OCI-LY7 (cell line): ENCODE measurements around the gene KCNJ5. TPM values are rescaled to one million over a fixed set of nuclear protein-coding genes. Genes with fewer than 3 reads are reported as not detected.

Experiments used
- BruUV-seq: library from RNA; stranded (reverse); fragments of 400-500 nt; replicated peaks from 2 replicates; lab custom pipeline; 2021; lab: Mats Ljungman, UMichigan
- CTCF ChIA-PET: fragments of 300-600 bp; sonication (Branson Sonifier 250); formaldehyde crosslinking; loops from one replicate; lab custom pipeline; 2022; ENCODE audit warnings: antibody characterized with exemption; ENCODE audit not compliant: unreplicated experiment; lab: Charles Lee
- POLR2A ChIA-PET: fragments of 300-600 bp; sonication (Branson Sonifier 250); formaldehyde crosslinking; loops from one replicate; lab custom pipeline; 2022; ENCODE audit warnings: antibody characterized with exemption; lab: Charles Lee
- DNase-seq: peaks from one replicate; pipeline ENCODE4 v3.0.0-alpha.2; 2015; ENCODE audit warnings: low spot score
- H2AFZ ChIP-seq: fragments of 200-600 bp; sonication (generic), shearing (Covaris generic); 2 replicates; pipeline ENCODE4 v1.6.1; 2014; ENCODE audit warnings: mild to moderate bottlenecking, antibody characterized with exemption, low read length, moderate library complexity
- H3K27ac ChIP-seq: fragments of 200-600 bp; sonication (generic); 2 replicates; pipeline ENCODE4 v1.5.1; 2014; ENCODE audit warnings: mixed run types, low read depth, mild to moderate bottlenecking, moderate library complexity, low read length, inconsistent platforms; ENCODE audit not compliant: poor library complexity, severe bottlenecking
- H3K36me3 ChIP-seq: fragments of 200-600 bp; sonication (generic); 2 replicates; pipeline ENCODE4 v1.6.1; 2014; ENCODE audit warnings: mild to moderate bottlenecking, antibody characterized with exemption, low read length, moderate library complexity, mixed read lengths; ENCODE audit not compliant: insufficient read depth
- H3K4me1 ChIP-seq: fragments of 200-600 bp; sonication (generic); 2 replicates; pipeline ENCODE4 v1.5.1; 2014; ENCODE audit warnings: mild to moderate bottlenecking, low read length; ENCODE audit not compliant: insufficient read depth, poor library complexity, severe bottlenecking
- H3K4me2 ChIP-seq: fragments of 200-600 bp; sonication (generic); 2 replicates; pipeline ENCODE4 v1.6.1; 2014; ENCODE audit warnings: mild to moderate bottlenecking, low read length
- H3K4me3 ChIP-seq: fragments of 200-600 bp; sonication (generic); 2 replicates; pipeline ENCODE4 v1.5.1; 2014; ENCODE audit warnings: mild to moderate bottlenecking, low read depth, low read length; ENCODE audit not compliant: poor library complexity, severe bottlenecking
- H3K79me2 ChIP-seq: fragments of 200-600 bp; sonication (generic); 2 replicates; pipeline ENCODE4 v1.6.1; 2016; ENCODE audit warnings: low read depth, mild to moderate bottlenecking, low read length, moderate library complexity, mixed read lengths; ENCODE audit not compliant: insufficient read depth
- H3K9me2 ChIP-seq: fragments of 200-600 bp; sonication (generic); 2 replicates; pipeline ENCODE4 v1.6.1; 2016; ENCODE audit warnings: mild to moderate bottlenecking, low read length, mixed read lengths; ENCODE audit not compliant: insufficient read depth
- H3K9me3 ChIP-seq: fragments of 200-600 bp; sonication (generic); 2 replicates; pipeline ENCODE4 v1.6.1; 2014; ENCODE audit warnings: mild to moderate bottlenecking, mixed run types, low read length, mixed read lengths
- H4K20me1 ChIP-seq: fragments of 200-600 bp; sonication (generic); 2 replicates; pipeline ENCODE4 v1.6.1; 2014; ENCODE audit warnings: mild to moderate bottlenecking, antibody characterized with exemption, low read length, moderate library complexity, mixed read lengths; ENCODE audit not compliant: insufficient read depth
- CTCF ChIP-seq: fragments of 200-600 bp; sonication (generic); conservative IDR thresholded peaks from 2 replicates; pipeline ENCODE4 v1.5.1; 2014; ENCODE audit warnings: mild to moderate bottlenecking, antibody characterized with exemption, low read length, moderate library complexity, mixed read lengths
- EZH2phosphoT487 ChIP-seq: fragments of 200-600 bp; sonication (generic); IDR thresholded peaks from 2 replicates; pipeline ENCODE4 v1.6.1; 2018; ENCODE audit warnings: low read depth, borderline replicate concordance, mild to moderate bottlenecking, mixed run types, antibody characterized with exemption, low read length, moderate library complexity, mixed read lengths
- intact Hi-C: fragments of 100-400 bp; cut with micrococcal nuclease; formaldehyde crosslinking; loops from one replicate; pipeline ENCODE4 v1.10.0; 2022; ENCODE audit not compliant: unreplicated experiment
- total RNA-seq, 2 experiments: library from RNA; depleted of rRNA in 1 of 2; stranded (reverse); fragments of >200 nt in 1 of 2; shearing (Covaris generic) in 1 of 2; gene quantifications; 2 replicates each; pipeline ENCODE4 v1.2.3, GENCODE V29; 2014 to 2022

KCNJ5 gene
- total RNA-seq, 2 experiments from 2014 or later = not detected

GRCh38 chr11:128943428-128943976 is 52.3 kb downstream of the KCNJ5 start:
- ChIA-PET CTCF (interaction anchor here (0.6 kb wide), 1 partner anchor 25 kb away, joined by 4 read pairs; no protein-coding TSS in a partner anchor), POLR2A (no interaction called here)
- Histone ChIP-seq H3K9me2 (no peaks in the 10 kb centered on the region), H3K4me3 (no peak overlapping the region), H3K36me3 (no peaks in the 10 kb centered on the region), H3K4me1 (no peaks in the 10 kb centered on the region), H3K4me2 (no peak overlapping the region), H4K20me1 (no peaks in the 10 kb centered on the region), H2AFZ (no peak overlapping the region), H3K79me2 (no peaks in the 10 kb centered on the region), H3K9me3 (no peaks in the 10 kb centered on the region), H3K27ac (no peak overlapping the region)
- BruUV-seq = no TSS peak
- DNase-seq = no peak
- no peak for TF ChIP-seq CTCF
- no peak for TF ChIP-seq EZH2phosphoT487
- intact Hi-C loops = no loop called here

- Histone ChIP-seq H4K20me1 (no peaks in the 10 kb centered on the region), H3K79me2 (no peaks in the 10 kb centered on the region), H3K9me3 (no peaks in the 10 kb centered on the region), H3K9me2 (no peaks in the 10 kb centered on the region), H2AFZ (no peak overlapping the region), H3K27ac (no peak overlapping the region), H3K4me2 (no peak overlapping the region), H3K36me3 (no peaks in the 10 kb centered on the region), H3K4me1 (no peaks in the 10 kb centered on the region), H3K4me3 (no peak overlapping the region)
- intact Hi-C loops = no loop called here
- ChIA-PET POLR2A (no interaction called here), CTCF (no interaction called here)
- BruUV-seq = no TSS peak
- no peak for DNase-seq
- TF ChIP-seq CTCF (no peak), EZH2phosphoT487 (no peak)
These were observed 55.5 kb downstream of the KCNJ5 start for GRCh38 chr11:128946648-128947047.

- no peaks in the 10 kb centered on the region for H3K4me1 ChIP-seq
- H3K9me3 ChIP-seq = no peaks in the 10 kb centered on the region
- H4K20me1 ChIP-seq = no peaks in the 10 kb centered on the region
- H3K9me2 ChIP-seq = no peaks in the 10 kb centered on the region
- intact Hi-C loops = no loop called here
- no peak for TF ChIP-seq EZH2phosphoT487
- POLR2A ChIA-PET = interaction anchor here (0.6 to 0.7 kb wide), 2 partner anchors 90 to 1634 kb away, joined by 3 read pairs; no protein-coding TSS in a partner anchor
- H3K4me3 ChIP-seq = no peak overlapping the region
- no peak overlapping the region for H3K4me2 ChIP-seq
- H3K79me2 ChIP-seq = no peaks in the 10 kb centered on the region
- H3K27ac ChIP-seq = no peak overlapping the region
- CTCF ChIA-PET = interaction anchor here (0.7 kb wide), 1 partner anchor 608 kb away, joined by 3 read pairs; no protein-coding TSS in a partner anchor
- H3K36me3 ChIP-seq = no peaks in the 10 kb centered on the region
- no TSS peak for BruUV-seq
- no peak overlapping the region for H2AFZ ChIP-seq
- no peak for DNase-seq
These were observed 56.6 kb downstream of the KCNJ5 start for GRCh38 chr11:128947773-128948172.
